WTC11 (cell line): ENCODE results near the gene PNISR. TPM values are rescaled to one million over a fixed set of nuclear protein-coding genes. Genes with fewer than 3 reads are reported as not detected.

Experiments used
- ATAC-seq: fragments of 200-7000 bp; cut with Tn5 transposase; 2 replicates; pipeline ENCODE4 v1.10.0; 2021; ENCODE audit warnings: mild to moderate bottlenecking, moderate library complexity
- CTCF ChIA-PET: fragments of 300-600 bp; sonication (Branson Sonifier 250); formaldehyde crosslinking; loops from one replicate; lab custom pipeline; 2021; ENCODE audit warnings: antibody characterized with exemption; lab: Charles Lee
- POLR2A ChIA-PET: fragments of 350-600 bp; sonication (Branson Sonifier 250); formaldehyde crosslinking; loops from one replicate; lab custom pipeline; 2021; ENCODE audit warnings: antibody characterized with exemption; lab: Charles Lee
- DNase-seq: peaks from one replicate; pipeline ENCODE4 v3.0.0; 2021; ENCODE audit warnings: low spot score
- H3K27ac Mint-ChIP-seq: 2 replicates; pipeline ENCODE4 v1.8.0; 2021; ENCODE audit warnings: mixed read lengths
- H3K27me3 Mint-ChIP-seq: 2 replicates; pipeline ENCODE4 v1.8.0; 2021; ENCODE audit warnings: low read depth, mild to moderate bottlenecking, moderate library complexity, mixed read lengths
- H3K36me3 Mint-ChIP-seq: 2 replicates; pipeline ENCODE4 v1.8.0; 2021; ENCODE audit warnings: mixed read lengths
- H3K4me1 Mint-ChIP-seq: 2 replicates; pipeline ENCODE4 v1.8.0; 2022; ENCODE audit warnings: mixed read lengths
- H3K4me3 Mint-ChIP-seq: 2 replicates; pipeline ENCODE4 v1.8.0; 2021; ENCODE audit warnings: mild to moderate bottlenecking, moderate library complexity, mixed read lengths
- H3K9me3 Mint-ChIP-seq: 2 replicates; pipeline ENCODE4 v1.8.0; 2021; ENCODE audit warnings: mixed read lengths
- ATF1 ChIP-seq: sonication (generic); formaldehyde crosslinking; IDR thresholded peaks from 2 replicates; pipeline ENCODE4 v1.8.1; 2023; ENCODE audit warnings: mild to moderate bottlenecking, moderate library complexity, missing genetic modification reagents
- ATF2 ChIP-seq: sonication (generic); formaldehyde crosslinking; IDR thresholded peaks from 2 replicates; pipeline ENCODE4 v1.8.1; 2022; ENCODE audit warnings: low read depth, missing genetic modification reagents, borderline replicate concordance
- ATF6 ChIP-seq: sonication (generic); formaldehyde crosslinking; IDR thresholded peaks from 2 replicates; pipeline ENCODE4 v1.8.1; 2023; ENCODE audit warnings: mild to moderate bottlenecking, missing genetic modification reagents
- CREB1 ChIP-seq: sonication (generic); formaldehyde crosslinking; IDR thresholded peaks from 2 replicates; pipeline ENCODE4 v1.8.0; 2023; ENCODE audit warnings: mild to moderate bottlenecking, missing genetic modification reagents
- CREM ChIP-seq: sonication (generic); formaldehyde crosslinking; IDR thresholded peaks from 2 replicates; pipeline ENCODE4 v1.8.1; 2022; ENCODE audit warnings: mild to moderate bottlenecking, missing genetic modification reagents, moderate library complexity
- ELF4 ChIP-seq: sonication (generic); formaldehyde crosslinking; IDR thresholded peaks from 2 replicates; pipeline ENCODE4 v1.8.1; 2022; ENCODE audit warnings: low read depth, mild to moderate bottlenecking, moderate library complexity, missing genetic modification reagents
- ETV6 ChIP-seq: sonication (generic); formaldehyde crosslinking; IDR thresholded peaks from 2 replicates; pipeline ENCODE4 v1.8.1; 2022; ENCODE audit warnings: mild to moderate bottlenecking, missing genetic modification reagents
- FOXK1 ChIP-seq: sonication (generic); formaldehyde crosslinking; IDR thresholded peaks from 2 replicates; pipeline ENCODE4 v1.8.0; 2022; ENCODE audit warnings: mild to moderate bottlenecking, moderate library complexity, missing genetic modification reagents
- FOXP1 ChIP-seq: sonication (generic); formaldehyde crosslinking; IDR thresholded peaks from 2 replicates; pipeline ENCODE4 v1.8.0; 2022; ENCODE audit warnings: missing genetic modification reagents, mild to moderate bottlenecking, moderate library complexity, borderline replicate concordance
- GABPB1 ChIP-seq: sonication (generic); formaldehyde crosslinking; IDR thresholded peaks from 2 replicates; pipeline ENCODE4 v1.8.1; 2023; ENCODE audit warnings: mild to moderate bottlenecking, missing genetic modification reagents
- GRHL2 ChIP-seq: fragments of 250-450 bp; sonication (Bioruptor Pico); IDR thresholded peaks from 2 replicates; pipeline ENCODE4 v1.8.0; 2022; ENCODE audit warnings: mild to moderate bottlenecking, moderate library complexity; ENCODE audit not compliant: insufficient replicate concordance, severe bottlenecking
- GTF2I ChIP-seq: fragments of 250-450 bp; sonication (Bioruptor Pico); conservative IDR thresholded peaks from 2 replicates; pipeline ENCODE4 v1.4.0; 2021; ENCODE audit warnings: mild to moderate bottlenecking
- KAT7 ChIP-seq: sonication (generic); formaldehyde crosslinking; IDR thresholded peaks from 2 replicates; pipeline ENCODE4 v1.8.1; 2023; ENCODE audit warnings: missing genetic modification reagents, mild to moderate bottlenecking, borderline replicate concordance
- MXD4 ChIP-seq: fragments of 250-450 bp; sonication (Bioruptor Pico); IDR thresholded peaks from 2 replicates; pipeline ENCODE4 v1.8.0; 2021; ENCODE audit warnings: mild to moderate bottlenecking, moderate library complexity, borderline replicate concordance
- NR1H2 ChIP-seq: sonication (generic); formaldehyde crosslinking; IDR thresholded peaks from 2 replicates; pipeline ENCODE4 v1.9.0; 2021; ENCODE audit warnings: mild to moderate bottlenecking, moderate library complexity, missing genetic modification reagents
- NR2C2 ChIP-seq: sonication (generic); formaldehyde crosslinking; IDR thresholded peaks from 2 replicates; pipeline ENCODE4 v1.8.0; 2022; ENCODE audit warnings: mild to moderate bottlenecking, missing genetic modification reagents
- NR3C1 ChIP-seq: sonication (generic); formaldehyde crosslinking; conservative IDR thresholded peaks from 2 replicates; pipeline ENCODE4 v1.8.1; 2023; ENCODE audit warnings: low read depth, mild to moderate bottlenecking, missing genetic modification reagents
- PRRX2 ChIP-seq: fragments of 250-450 bp; sonication (Bioruptor Pico); IDR thresholded peaks from 2 replicates; pipeline ENCODE4 v1.8.0; 2021; ENCODE audit warnings: mild to moderate bottlenecking
- SOX15 ChIP-seq: fragments of 250-450 bp; sonication (Bioruptor Pico); IDR thresholded peaks from 2 replicates; pipeline ENCODE4 v1.9.0; 2021; ENCODE audit warnings: mild to moderate bottlenecking
- TEAD1 ChIP-seq: sonication (generic); formaldehyde crosslinking; IDR thresholded peaks from 2 replicates; pipeline ENCODE4 v1.8.0; 2022; ENCODE audit warnings: mild to moderate bottlenecking, missing genetic modification reagents
- ZBTB43 ChIP-seq: sonication (generic); formaldehyde crosslinking; IDR thresholded peaks from 2 replicates; pipeline ENCODE4 v1.8.1; 2023; ENCODE audit warnings: mild to moderate bottlenecking, missing genetic modification reagents
- ZMAT4 ChIP-seq: fragments of 250-450 bp; sonication (Bioruptor Pico); IDR thresholded peaks from 2 replicates; pipeline ENCODE4 v1.9.0; 2021; ENCODE audit warnings: mild to moderate bottlenecking
- ZNF121 ChIP-seq: sonication (generic); formaldehyde crosslinking; IDR thresholded peaks from 2 replicates; pipeline ENCODE4 v1.8.0; 2023; ENCODE audit warnings: missing genetic modification reagents
- ZNF232 ChIP-seq: sonication (generic); formaldehyde crosslinking; IDR thresholded peaks from 2 replicates; pipeline ENCODE4 v1.8.0; 2022; ENCODE audit warnings: mild to moderate bottlenecking, missing genetic modification reagents
- ZNF317 ChIP-seq: sonication (generic); formaldehyde crosslinking; IDR thresholded peaks from 2 replicates; pipeline ENCODE4 v1.8.1; 2023; ENCODE audit warnings: low read depth, mild to moderate bottlenecking, moderate library complexity, missing genetic modification reagents, borderline replicate concordance
- ZNF396 ChIP-seq: fragments of 250-450 bp; sonication (Bioruptor Pico); IDR thresholded peaks from 2 replicates; pipeline ENCODE4 v1.8.0; 2021; ENCODE audit warnings: mild to moderate bottlenecking, moderate library complexity, borderline replicate concordance
- ZNF416 ChIP-seq: fragments of 250-450 bp; sonication (Bioruptor Pico); IDR thresholded peaks from 2 replicates; pipeline ENCODE4 v1.9.0; 2021; ENCODE audit warnings: mild to moderate bottlenecking, inconsistent platforms
- ZNF423 ChIP-seq: fragments of 250-450 bp; sonication (Bioruptor Pico); IDR thresholded peaks from 2 replicates; pipeline ENCODE4 v2.1.2; 2022; ENCODE audit warnings: mild to moderate bottlenecking, moderate library complexity
- ZNF512 ChIP-seq: sonication (generic); formaldehyde crosslinking; IDR thresholded peaks from 2 replicates; pipeline ENCODE4 v1.8.1; 2022; ENCODE audit warnings: missing genetic modification reagents, borderline replicate concordance
- total RNA-seq: library from RNA; stranded (reverse); gene quantifications from 3 replicates; pipeline ENCODE4 v1.2.3, GENCODE V29; 2021

The PNISR gene
- total RNA-seq, 1 experiment from 2014 or later = 156 TPM

- H3K9me3 Mint-ChIP-seq = no peaks in the 10 kb centered on the region
- CTCF ChIA-PET = no interaction called here
Observed at GRCh38 chr6:99431901-99432300, 6.8 kb upstream of the PNISR start.

GRCh38 chr6:99427988-99428387, 2.9 kb upstream of the PNISR start:
- Mint-ChIP-seq H3K27ac (no peak overlapping the region), H3K9me3 (no peaks in the 10 kb centered on the region), H3K36me3 (peaks cover 12% of the 10 kb centered on the region), H3K4me1 (peaks cover 53% of the 10 kb centered on the region), H3K4me3 (peak overlapping the region; percentile 10; the same call in 1 of the 2 replicates), H3K27me3 (no peaks in the 10 kb centered on the region; the same call in 1 of the 2 replicates)
- ChIA-PET CTCF (no interaction called here), POLR2A (no interaction called here)
- no peak for TF ChIP-seq KAT7 (CRISPR knock-in tag)
- no peak for TF ChIP-seq ATF1
- no peak for TF ChIP-seq ZBTB43
- TF ChIP-seq ELF4 = no peak
- TF ChIP-seq TEAD1 = no peak
- no peak for TF ChIP-seq ZNF317
- no peak for TF ChIP-seq ZMAT4 (CRISPR knock-in tag)
- no peak for TF ChIP-seq FOXK1 (CRISPR knock-in tag)
- no peak for TF ChIP-seq PRRX2
- no peak for TF ChIP-seq CREB1 (CRISPR knock-in tag)
- TF ChIP-seq ZNF416 (CRISPR knock-in tag) = no peak
- no peak for TF ChIP-seq ZNF423
- TF ChIP-seq CREM (CRISPR knock-in tag) = no peak
- TF ChIP-seq FOXP1 = no peak
- no peak for TF ChIP-seq GABPB1 (CRISPR knock-in tag)
- DNase-seq (no peak), ATAC-seq (no peak)

More at GRCh38 chr6:99431901-99432300, 6.8 kb upstream of the PNISR start:
- no peak for ATAC-seq
- no peaks in the 10 kb centered on the region for H3K27me3 Mint-ChIP-seq
- TF ChIP-seq ATF6 (CRISPR knock-in tag) (no peak), GRHL2 (CRISPR knock-in tag) (no peak), NR3C1 (no peak), ZNF512 (no peak), MXD4 (CRISPR knock-in tag) (no peak), ZNF121 (CRISPR knock-in tag) (no peak), ATF2 (CRISPR knock-in tag) (no peak), SOX15 (CRISPR knock-in tag) (no peak), GTF2I (CRISPR knock-in tag) (no peak), ZNF396 (CRISPR knock-in tag) (no peak), ETV6 (CRISPR knock-in tag) (no peak), NR1H2 (no peak), NR2C2 (no peak), ZNF232 (CRISPR knock-in tag) (no peak)
- TF ChIP-seq, all 79 proteins: peak for 0
- peaks cover 2% of the 10 kb centered on the region for H3K36me3 Mint-ChIP-seq
- POLR2A ChIA-PET = no interaction called here
- peaks cover 27% of the 10 kb centered on the region for H3K4me1 Mint-ChIP-seq
- H3K4me3 Mint-ChIP-seq = no peak overlapping the region
- no peak for DNase-seq
- no peak overlapping the region; the same call in 1 of the 2 replicates for H3K27ac Mint-ChIP-seq
